DND-41 (cell line): Measurements from ENCODE around the gene PNLIPRP3.

Source experiments
- CTCF ChIP-seq: IDR thresholded peaks from 2 replicates; pipeline ENCODE4 v1.5.1; 2012; ENCODE audit warnings: borderline replicate concordance, low read length, moderate library complexity, mild to moderate bottlenecking; ENCODE audit not compliant: poor library complexity, severe bottlenecking; ENCODE audit errors: extremely low read depth
- EZH2 ChIP-seq: IDR thresholded peaks from 3 replicates; pipeline ENCODE4 v1.6.1; 2012; ENCODE audit warnings: borderline replicate concordance, low read depth, mild to moderate bottlenecking, moderate library complexity, low read length, inconsistent platforms; ENCODE audit not compliant: severe bottlenecking

GRCh38 chr10:116402858-116403257 lies 24.8 kb upstream of the PNLIPRP3 start:
- TF ChIP-seq CTCF (no peak), EZH2 (no peak)
